Measurements from ENCODE around the gene ITM2C.

- TF ChIP-seq POLR2A (conservative IDR thresholded peaks at IDR 0.05) (no peak), EZH2 (IDR thresholded peaks at IDR 0.05; ENCODE audit: borderline replicate concordance, low read depth, low read length) (no peak), CHD2 (IDR thresholded peaks at IDR 0.05; ENCODE audit: low read depth, low read length) (no peak), ZNF785 (CRISPR knock-in tag; IDR thresholded peaks at IDR 0.05) (no peak), FOXK2 (conservative IDR thresholded peaks at IDR 0.05 in 1 of 2, IDR thresholded peaks at IDR 0.05 in 1 of 2; ENCODE audit: low read depth in 2 of 2) (no peak), POLR2AphosphoS5 (IDR thresholded peaks at IDR 0.05; ENCODE audit: control insufficient read depth, insufficient read depth, low read depth, low read length) (no peak), EWSR1 (IDR thresholded peaks at IDR 0.05; ENCODE audit: borderline replicate concordance, low read depth, partially characterized antibody) (no peak), NR3C1 (CRISPR knock-in tag; IDR thresholded peaks at IDR 0.05) (no peak), CTCF (IDR thresholded peaks at IDR 0.05 in 2 of 3, conservative IDR thresholded peaks at IDR 0.05 in 1 of 3; ENCODE audit: insufficient read depth in 2 of 3, low read depth in 1 of 3, low read length in 3 of 3) (no peak), ZNF146 (CRISPR knock-in tag; IDR thresholded peaks at IDR 0.05; ENCODE audit: unreplicated experiment) (no peak)
- TF ChIP-seq, protein P1, sequence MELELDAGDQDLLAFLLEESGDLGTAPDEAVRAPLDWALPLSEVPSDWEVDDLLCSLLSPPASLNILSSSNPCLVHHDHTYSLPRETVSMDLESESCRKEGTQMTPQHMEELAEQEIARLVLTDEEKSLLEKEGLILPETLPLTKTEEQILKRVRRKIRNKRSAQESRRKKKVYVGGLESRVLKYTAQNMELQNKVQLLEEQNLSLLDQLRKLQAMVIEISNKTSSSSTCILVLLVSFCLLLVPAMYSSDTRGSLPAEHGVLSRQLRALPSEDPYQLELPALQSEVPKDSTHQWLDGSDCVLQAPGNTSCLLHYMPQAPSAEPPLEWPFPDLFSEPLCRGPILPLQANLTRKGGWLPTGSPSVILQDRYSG (tag; conservative IDR thresholded peaks at IDR 0.05; ENCODE audit: low read depth), result no peak
- TF ChIP-seq, protein P2, sequence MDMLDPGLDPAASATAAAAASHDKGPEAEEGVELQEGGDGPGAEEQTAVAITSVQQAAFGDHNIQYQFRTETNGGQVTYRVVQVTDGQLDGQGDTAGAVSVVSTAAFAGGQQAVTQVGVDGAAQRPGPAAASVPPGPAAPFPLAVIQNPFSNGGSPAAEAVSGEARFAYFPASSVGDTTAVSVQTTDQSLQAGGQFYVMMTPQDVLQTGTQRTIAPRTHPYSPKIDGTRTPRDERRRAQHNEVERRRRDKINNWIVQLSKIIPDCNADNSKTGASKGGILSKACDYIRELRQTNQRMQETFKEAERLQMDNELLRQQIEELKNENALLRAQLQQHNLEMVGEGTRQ (CRISPR knock-in tag; IDR thresholded peaks at IDR 0.05), result no peak
Observed at GRCh38 chr2:230872151-230872967, 7.6 kb downstream of the ITM2C start.
